GM23338 (cell line): ENCODE measurements around the gene SPRED2. TPM values are rescaled to one million over a fixed set of nuclear protein-coding genes. Genes with fewer than 3 reads are reported as not detected.

Experiments
- CREB1 ChIP-seq: fragments of 250-450 bp; sonication (Bioruptor Pico); IDR thresholded peaks from 2 replicates; pipeline ENCODE4 v1.5.0; 2020; ENCODE audit warnings: low read depth, mild to moderate bottlenecking, moderate library complexity
- EZH2 ChIP-seq: fragments of 200-600 bp; sonication (generic); IDR thresholded peaks from one replicate; pipeline ENCODE4 v1.8.0; 2017; ENCODE audit warnings: antibody characterized with exemption, mild to moderate bottlenecking, low read depth; ENCODE audit not compliant: unreplicated experiment
- JUNB ChIP-seq: IDR thresholded peaks from one replicate; pipeline ENCODE4 v1.6.1; 2016; ENCODE audit warnings: antibody characterized with exemption; ENCODE audit not compliant: unreplicated experiment
- NANOG ChIP-seq: IDR thresholded peaks from 2 replicates; pipeline ENCODE4 v1.6.1; 2016; ENCODE audit warnings: antibody characterized with exemption, borderline replicate concordance
- POLR2AphosphoS5 ChIP-seq: IDR thresholded peaks from 2 replicates; pipeline ENCODE4 v1.6.1; 2016; ENCODE audit warnings: antibody characterized with exemption, low read depth
- STAT1 ChIP-seq: IDR thresholded peaks from one replicate; pipeline ENCODE4 v1.6.1; 2016; ENCODE audit warnings: antibody characterized with exemption; ENCODE audit not compliant: unreplicated experiment
- ZNF114 ChIP-seq: fragments of 250-450 bp; sonication (Bioruptor Pico); IDR thresholded peaks from 2 replicates; pipeline ENCODE4 v1.5.0; 2020; ENCODE audit warnings: mild to moderate bottlenecking, moderate library complexity
- ZNF331 ChIP-seq: fragments of 250-450 bp; sonication (Bioruptor Pico); IDR thresholded peaks from 2 replicates; pipeline ENCODE4 v1.5.0; 2020; ENCODE audit warnings: low read depth, mild to moderate bottlenecking, moderate library complexity
- polyA plus RNA-seq: library from polyadenylated mRNA; unstranded; fragments of >200 nt; fragmentation: Nextera tagmentation; extraction: Ambion mirVana; gene quantifications from 2 replicates; pipeline ENCODE4 v1.2.1, GENCODE V29; 2016
- total RNA-seq: library from RNA; depleted of rRNA; stranded (reverse); fragments of >200 nt; shearing (Covaris generic); gene quantifications from 2 replicates; pipeline ENCODE4 v1.2.3, GENCODE V29; 2014
- TF ChIP-seq, protein P1 (sequence below): fragments of 250-450 bp; sonication (Bioruptor Pico); IDR thresholded peaks from 2 replicates; pipeline ENCODE4 v1.5.0; 2020; ENCODE audit warnings: mild to moderate bottlenecking, moderate library complexity
- TF ChIP-seq, protein P2 (sequence below), 2 experiments: fragments of 200-600 bp in 1 of 2; sonication (generic) in 1 of 2; conservative IDR thresholded peaks; 2 replicates each; pipeline versions ENCODE4 v1.5.1 to v1.6.1; 2016 to 2017; ENCODE audit warnings: antibody characterized with exemption in 2 of 2, low read depth in 2 of 2, mild to moderate bottlenecking in 2 of 2, moderate library complexity in 1 of 2
- TF ChIP-seq, protein P3 (sequence below): IDR thresholded peaks from 2 replicates; pipeline ENCODE4 v1.6.1; 2016; ENCODE audit warnings: antibody characterized with exemption

The SPRED2 gene
- total and polyA plus RNA-seq, 2 experiments from 2014 or later: 8.7 to 13.0 TPM

DNA sequence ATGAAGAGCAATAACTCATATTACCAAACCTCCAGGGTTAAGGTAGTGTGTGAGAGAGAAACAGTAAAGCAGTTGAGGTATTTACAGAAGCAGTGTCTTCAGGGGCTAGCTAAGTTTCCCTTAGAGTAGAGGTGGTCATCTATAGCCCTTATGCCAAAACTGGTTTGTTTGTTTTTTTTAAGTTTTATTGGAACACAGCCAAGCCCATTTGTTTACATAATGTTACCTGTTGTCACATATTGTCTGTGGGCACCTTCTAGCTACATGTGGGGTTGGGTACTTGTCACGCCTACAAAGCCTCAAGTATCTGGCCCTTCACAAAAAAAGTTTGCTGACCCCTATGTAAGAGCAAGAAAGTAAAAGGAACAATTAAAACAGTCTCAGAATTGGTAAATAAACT lies 165.4 kb downstream of the SPRED2 start (continued):
- TF ChIP-seq, protein P1, sequence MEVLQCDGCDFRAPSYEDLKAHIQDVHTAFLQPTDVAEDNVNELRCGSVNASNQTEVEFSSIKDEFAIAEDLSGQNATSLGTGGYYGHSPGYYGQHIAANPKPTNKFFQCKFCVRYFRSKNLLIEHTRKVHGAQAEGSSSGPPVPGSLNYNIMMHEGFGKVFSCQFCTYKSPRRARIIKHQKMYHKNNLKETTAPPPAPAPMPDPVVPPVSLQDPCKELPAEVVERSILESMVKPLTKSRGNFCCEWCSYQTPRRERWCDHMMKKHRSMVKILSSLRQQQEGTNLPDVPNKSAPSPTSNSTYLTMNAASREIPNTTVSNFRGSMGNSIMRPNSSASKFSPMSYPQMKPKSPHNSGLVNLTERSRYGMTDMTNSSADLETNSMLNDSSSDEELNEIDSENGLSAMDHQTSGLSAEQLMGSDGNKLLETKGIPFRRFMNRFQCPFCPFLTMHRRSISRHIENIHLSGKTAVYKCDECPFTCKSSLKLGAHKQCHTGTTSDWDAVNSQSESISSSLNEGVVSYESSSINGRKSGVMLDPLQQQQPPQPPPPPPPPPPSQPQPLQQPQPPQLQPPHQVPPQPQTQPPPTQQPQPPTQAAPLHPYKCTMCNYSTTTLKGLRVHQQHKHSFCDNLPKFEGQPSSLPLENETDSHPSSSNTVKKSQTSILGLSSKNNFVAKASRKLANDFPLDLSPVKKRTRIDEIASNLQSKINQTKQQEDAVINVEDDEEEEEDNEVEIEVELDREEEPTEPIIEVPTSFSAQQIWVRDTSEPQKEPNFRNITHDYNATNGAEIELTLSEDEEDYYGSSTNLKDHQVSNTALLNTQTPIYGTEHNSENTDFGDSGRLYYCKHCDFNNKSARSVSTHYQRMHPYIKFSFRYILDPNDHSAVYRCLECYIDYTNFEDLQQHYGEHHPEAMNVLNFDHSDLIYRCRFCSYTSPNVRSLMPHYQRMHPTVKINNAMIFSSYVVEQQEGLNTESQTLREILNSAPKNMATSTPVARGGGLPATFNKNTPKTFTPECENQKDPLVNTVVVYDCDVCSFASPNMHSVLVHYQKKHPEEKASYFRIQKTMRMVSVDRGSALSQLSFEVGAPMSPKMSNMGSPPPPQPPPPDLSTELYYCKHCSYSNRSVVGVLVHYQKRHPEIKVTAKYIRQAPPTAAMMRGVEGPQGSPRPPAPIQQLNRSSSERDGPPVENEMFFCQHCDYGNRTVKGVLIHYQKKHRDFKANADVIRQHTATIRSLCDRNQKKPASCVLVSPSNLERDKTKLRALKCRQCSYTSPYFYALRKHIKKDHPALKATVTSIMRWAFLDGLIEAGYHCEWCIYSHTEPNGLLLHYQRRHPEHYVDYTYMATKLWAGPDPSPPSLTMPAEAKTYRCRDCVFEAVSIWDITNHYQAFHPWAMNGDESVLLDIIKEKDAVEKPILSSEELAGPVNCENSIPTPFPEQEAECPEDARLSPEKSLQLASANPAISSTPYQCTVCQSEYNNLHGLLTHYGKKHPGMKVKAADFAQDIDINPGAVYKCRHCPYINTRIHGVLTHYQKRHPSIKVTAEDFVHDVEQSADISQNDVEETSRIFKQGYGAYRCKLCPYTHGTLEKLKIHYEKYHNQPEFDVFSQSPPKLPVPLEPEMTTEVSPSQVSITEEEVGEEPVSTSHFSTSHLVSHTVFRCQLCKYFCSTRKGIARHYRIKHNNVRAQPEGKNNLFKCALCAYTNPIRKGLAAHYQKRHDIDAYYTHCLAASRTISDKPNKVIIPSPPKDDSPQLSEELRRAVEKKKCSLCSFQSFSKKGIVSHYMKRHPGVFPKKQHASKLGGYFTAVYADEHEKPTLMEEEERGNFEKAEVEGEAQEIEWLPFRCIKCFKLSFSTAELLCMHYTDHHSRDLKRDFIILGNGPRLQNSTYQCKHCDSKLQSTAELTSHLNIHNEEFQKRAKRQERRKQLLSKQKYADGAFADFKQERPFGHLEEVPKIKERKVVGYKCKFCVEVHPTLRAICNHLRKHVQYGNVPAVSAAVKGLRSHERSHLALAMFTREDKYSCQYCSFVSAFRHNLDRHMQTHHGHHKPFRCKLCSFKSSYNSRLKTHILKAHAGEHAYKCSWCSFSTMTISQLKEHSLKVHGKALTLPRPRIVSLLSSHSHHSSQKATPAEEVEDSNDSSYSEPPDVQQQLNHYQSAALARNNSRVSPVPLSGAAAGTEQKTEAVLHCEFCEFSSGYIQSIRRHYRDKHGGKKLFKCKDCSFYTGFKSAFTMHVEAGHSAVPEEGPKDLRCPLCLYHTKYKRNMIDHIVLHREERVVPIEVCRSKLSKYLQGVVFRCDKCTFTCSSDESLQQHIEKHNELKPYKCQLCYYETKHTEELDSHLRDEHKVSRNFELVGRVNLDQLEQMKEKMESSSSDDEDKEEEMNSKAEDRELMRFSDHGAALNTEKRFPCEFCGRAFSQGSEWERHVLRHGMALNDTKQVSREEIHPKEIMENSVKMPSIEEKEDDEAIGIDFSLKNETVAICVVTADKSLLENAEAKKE (CRISPR knock-in tag): no peak
- TF ChIP-seq ZNF114 (CRISPR knock-in tag) (no peak), STAT1 (no peak), EZH2 (no peak), CREB1 (CRISPR knock-in tag) (no peak), ZNF331 (CRISPR knock-in tag) (no peak), JUNB (no peak), NANOG (no peak), POLR2AphosphoS5 (no peak)
- TF ChIP-seq, protein P2, sequence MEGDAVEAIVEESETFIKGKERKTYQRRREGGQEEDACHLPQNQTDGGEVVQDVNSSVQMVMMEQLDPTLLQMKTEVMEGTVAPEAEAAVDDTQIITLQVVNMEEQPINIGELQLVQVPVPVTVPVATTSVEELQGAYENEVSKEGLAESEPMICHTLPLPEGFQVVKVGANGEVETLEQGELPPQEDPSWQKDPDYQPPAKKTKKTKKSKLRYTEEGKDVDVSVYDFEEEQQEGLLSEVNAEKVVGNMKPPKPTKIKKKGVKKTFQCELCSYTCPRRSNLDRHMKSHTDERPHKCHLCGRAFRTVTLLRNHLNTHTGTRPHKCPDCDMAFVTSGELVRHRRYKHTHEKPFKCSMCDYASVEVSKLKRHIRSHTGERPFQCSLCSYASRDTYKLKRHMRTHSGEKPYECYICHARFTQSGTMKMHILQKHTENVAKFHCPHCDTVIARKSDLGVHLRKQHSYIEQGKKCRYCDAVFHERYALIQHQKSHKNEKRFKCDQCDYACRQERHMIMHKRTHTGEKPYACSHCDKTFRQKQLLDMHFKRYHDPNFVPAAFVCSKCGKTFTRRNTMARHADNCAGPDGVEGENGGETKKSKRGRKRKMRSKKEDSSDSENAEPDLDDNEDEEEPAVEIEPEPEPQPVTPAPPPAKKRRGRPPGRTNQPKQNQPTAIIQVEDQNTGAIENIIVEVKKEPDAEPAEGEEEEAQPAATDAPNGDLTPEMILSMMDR (conservative IDR thresholded peaks at IDR 0.05; ENCODE audit: low read depth in 2 of 2): no peak
- TF ChIP-seq, protein P3, sequence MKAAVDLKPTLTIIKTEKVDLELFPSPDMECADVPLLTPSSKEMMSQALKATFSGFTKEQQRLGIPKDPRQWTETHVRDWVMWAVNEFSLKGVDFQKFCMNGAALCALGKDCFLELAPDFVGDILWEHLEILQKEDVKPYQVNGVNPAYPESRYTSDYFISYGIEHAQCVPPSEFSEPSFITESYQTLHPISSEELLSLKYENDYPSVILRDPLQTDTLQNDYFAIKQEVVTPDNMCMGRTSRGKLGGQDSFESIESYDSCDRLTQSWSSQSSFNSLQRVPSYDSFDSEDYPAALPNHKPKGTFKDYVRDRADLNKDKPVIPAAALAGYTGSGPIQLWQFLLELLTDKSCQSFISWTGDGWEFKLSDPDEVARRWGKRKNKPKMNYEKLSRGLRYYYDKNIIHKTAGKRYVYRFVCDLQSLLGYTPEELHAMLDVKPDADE: no peak
